ENCODE results near the gene HTR2C. TPM values are rescaled to one million over a fixed set of nuclear protein-coding genes. Genes with fewer than 3 reads are reported as not detected.

Gene HTR2C
- total and polyA plus RNA-seq, 9 donors, result not detected

DNA sequence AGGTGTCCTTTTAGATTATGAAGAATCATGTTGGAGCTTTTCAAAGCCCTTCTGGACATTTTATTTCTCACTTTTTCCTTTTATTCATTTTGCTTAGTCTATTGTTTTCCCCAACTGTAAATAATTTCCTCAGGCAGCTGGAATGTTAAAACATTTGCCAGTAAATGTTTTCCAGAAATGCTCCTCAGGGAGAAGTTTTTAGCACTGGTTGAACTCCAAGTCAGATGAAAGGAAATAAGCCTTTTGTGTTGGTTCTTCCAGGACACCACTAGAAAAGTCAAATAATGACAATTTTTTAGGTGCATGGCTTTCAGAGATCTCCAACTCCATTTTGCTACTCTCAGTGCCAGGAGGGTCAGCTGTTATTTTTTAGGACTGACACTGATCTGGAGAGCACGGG is 305.6 kb downstream of the HTR2C start:
- TF ChIP-seq EP300 (IDR thresholded peaks at IDR 0.05) (no peak), POLR2A (IDR thresholded peaks at IDR 0.05) (no peak), CTCF (IDR thresholded peaks at IDR 0.05) (no peak)
- H3K36me3 ChIP-seq, result no peaks in the 10 kb centered on the region
- H3K9me3 ChIP-seq, result no peaks in the 10 kb centered on the region
- no peak for DNase-seq
- intact Hi-C loops (cut with DNase I), result no loop called here
- H3K4me1 ChIP-seq (ENCODE audit: insufficient read depth), result no peaks in the 10 kb centered on the region
- H3K4me3 ChIP-seq, result no peak overlapping the region
- WGBS, 3 donors, result 28 to 49% (median 34%) methylated on average over 1 of the region's 1 CpG
- H3K27ac ChIP-seq, result no peak overlapping the region
- peaks cover 2% of the 10 kb centered on the region for H3K27me3 ChIP-seq

DNA sequence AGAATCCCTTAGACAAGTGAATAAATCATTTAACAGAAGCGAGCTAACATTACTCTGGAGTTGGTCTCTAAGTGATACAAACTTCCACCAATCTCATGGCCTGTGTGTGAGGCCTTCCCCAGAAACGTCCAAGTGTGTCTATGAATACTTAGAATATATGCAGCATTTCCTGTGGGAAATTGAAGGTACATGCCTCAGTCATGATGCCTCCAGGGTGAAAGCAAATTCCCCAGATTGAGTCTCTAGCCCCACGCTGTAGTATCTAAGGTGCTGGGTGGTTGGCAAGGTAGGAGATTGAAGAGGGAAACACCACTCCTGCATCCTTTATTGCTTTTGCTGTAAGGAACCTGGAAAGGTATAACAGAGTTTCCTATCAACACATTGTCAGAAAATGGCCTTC is 319.7 kb downstream of the HTR2C start:
- no peak overlapping the region for H3K4me3 ChIP-seq
- H3K36me3 ChIP-seq, result no peaks in the 10 kb centered on the region
- intact Hi-C loops (cut with DNase I), result no loop called here
- no peaks in the 10 kb centered on the region for H3K4me1 ChIP-seq (ENCODE audit: insufficient read depth)
- H3K27ac ChIP-seq, result no peak overlapping the region
- H3K9me3 ChIP-seq, result no peaks in the 10 kb centered on the region
- 47 to 55% (median 53%) methylated on average over 3 of the region's 3 CpGs for WGBS, 3 donors
- no peaks in the 10 kb centered on the region for H3K27me3 ChIP-seq
- TF ChIP-seq POLR2A (IDR thresholded peaks at IDR 0.05) (no peak), EP300 (IDR thresholded peaks at IDR 0.05) (no peak), CTCF (IDR thresholded peaks at IDR 0.05) (no peak)
- no peak for DNase-seq

- 56 to 62% (median 60%) methylated on average over 2 of the region's 2 CpGs for WGBS, 3 donors
- Histone ChIP-seq H3K9me3 (no peaks in the 10 kb centered on the region), H3K36me3 (no peaks in the 10 kb centered on the region), H3K27ac (no peak overlapping the region), H3K4me1 (ENCODE audit: insufficient read depth) (no peaks in the 10 kb centered on the region), H3K4me3 (no peak overlapping the region), H3K27me3 (no peaks in the 10 kb centered on the region)
- intact Hi-C loops (cut with DNase I), result no loop called here
- DNase-seq, result no peak
- no peak for TF ChIP-seq POLR2A (IDR thresholded peaks at IDR 0.05)
- no peak for TF ChIP-seq EP300 (IDR thresholded peaks at IDR 0.05)
- TF ChIP-seq CTCF (IDR thresholded peaks at IDR 0.05), result no peak
Measured at GRCh38 chrX:114905251-114905650, 321.4 kb downstream of the HTR2C start.

DNA sequence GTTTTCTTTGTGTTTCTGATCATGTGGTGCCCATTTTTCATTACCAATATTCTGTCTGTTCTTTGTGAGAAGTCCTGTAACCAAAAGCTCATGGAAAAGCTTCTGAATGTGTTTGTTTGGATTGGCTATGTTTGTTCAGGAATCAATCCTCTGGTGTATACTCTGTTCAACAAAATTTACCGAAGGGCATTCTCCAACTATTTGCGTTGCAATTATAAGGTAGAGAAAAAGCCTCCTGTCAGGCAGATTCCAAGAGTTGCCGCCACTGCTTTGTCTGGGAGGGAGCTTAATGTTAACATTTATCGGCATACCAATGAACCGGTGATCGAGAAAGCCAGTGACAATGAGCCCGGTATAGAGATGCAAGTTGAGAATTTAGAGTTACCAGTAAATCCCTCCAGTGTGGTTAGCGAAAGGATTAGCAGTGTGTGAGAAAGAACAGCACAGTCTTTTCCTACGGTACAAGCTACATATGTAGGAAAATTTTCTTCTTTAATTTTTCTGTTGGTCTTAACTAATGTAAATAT is 323.2 kb downstream of the HTR2C start:
- Histone ChIP-seq H3K27ac (no peak overlapping the region), H3K27me3 (no peaks in the 10 kb centered on the region), H3K36me3 (no peaks in the 10 kb centered on the region), H3K4me1 (ENCODE audit: insufficient read depth) (no peaks in the 10 kb centered on the region), H3K4me3 (no peak overlapping the region), H3K9me3 (no peaks in the 10 kb centered on the region)
- intact Hi-C loops (cut with DNase I), result no loop called here
- no peak for DNase-seq
- 40 to 44% (median 44%) methylated on average over 9 of the region's 9 CpGs for whole genome bisulfite sequencing, 3 donors
- TF ChIP-seq CTCF (IDR thresholded peaks at IDR 0.05), result no peak
- no peak for TF ChIP-seq POLR2A (IDR thresholded peaks at IDR 0.05)
- TF ChIP-seq EP300 (IDR thresholded peaks at IDR 0.05), result no peak

All from ovary (tissue), 9 donors.